SK-N-SH treated with all-trans-retinoic acid at 6 μM for 48 hours (cell line): Measurements from ENCODE around the gene KRT75.

ENCODE experiments used
- BACH2 ChIP-seq: fragments of 250-450 bp; sonication (Bioruptor Pico); IDR thresholded peaks from 2 replicates; pipeline ENCODE4 v1.9.0; 2021; ENCODE audit warnings: mild to moderate bottlenecking, borderline replicate concordance
- CSDC2 ChIP-seq: fragments of 250-450 bp; sonication (Bioruptor Pico); IDR thresholded peaks from 2 replicates; pipeline ENCODE4 v1.5.0; 2020; ENCODE audit warnings: mild to moderate bottlenecking, moderate library complexity
- ESRRG ChIP-seq: fragments of 250-450 bp; sonication (Bioruptor Pico); IDR thresholded peaks from 2 replicates; pipeline ENCODE4 v1.6.1; 2021; ENCODE audit warnings: mild to moderate bottlenecking
- POU6F1 ChIP-seq: fragments of 250-450 bp; sonication (Bioruptor Pico); IDR thresholded peaks from 2 replicates; pipeline ENCODE4 v1.8.0; 2021; ENCODE audit warnings: low read depth, mild to moderate bottlenecking, moderate library complexity, borderline replicate concordance
- PPARA ChIP-seq: fragments of 250-450 bp; sonication (Bioruptor Pico); IDR thresholded peaks from 2 replicates; pipeline ENCODE4 v1.5.0; 2020; ENCODE audit warnings: mild to moderate bottlenecking, borderline replicate concordance
- SNAI2 ChIP-seq: fragments of 250-450 bp; sonication (Bioruptor Pico); IDR thresholded peaks from 2 replicates; pipeline ENCODE4 v1.5.0; 2020; ENCODE audit warnings: mild to moderate bottlenecking, moderate library complexity
- TOX ChIP-seq: fragments of 250-450 bp; sonication (Bioruptor Pico); IDR thresholded peaks from 2 replicates; pipeline ENCODE4 v1.8.0; 2021; ENCODE audit warnings: mild to moderate bottlenecking, moderate library complexity, borderline replicate concordance
- ZC3H10 ChIP-seq: fragments of 250-450 bp; sonication (Bioruptor Pico); IDR thresholded peaks from 2 replicates; pipeline ENCODE4 v1.5.1; 2021; ENCODE audit warnings: mild to moderate bottlenecking, moderate library complexity
- ZFP3 ChIP-seq: fragments of 250-450 bp; sonication (Bioruptor Pico); IDR thresholded peaks from 2 replicates; pipeline ENCODE4 v1.5.0; 2020; ENCODE audit warnings: mild to moderate bottlenecking, moderate library complexity
- ZFP30 ChIP-seq: fragments of 450-650 bp; formaldehyde crosslinking; IDR thresholded peaks from 2 replicates; pipeline ENCODE4 v1.5.0; 2022; ENCODE audit warnings: mild to moderate bottlenecking, moderate library complexity
- ZNF70 ChIP-seq: fragments of 450-650 bp; formaldehyde crosslinking; IDR thresholded peaks from 2 replicates; pipeline ENCODE4 v1.5.0; 2020; ENCODE audit warnings: mild to moderate bottlenecking, moderate library complexity
- ZNF8 ChIP-seq: fragments of 450-650 bp; formaldehyde crosslinking; IDR thresholded peaks from 2 replicates; pipeline ENCODE4 v1.5.0; 2020; ENCODE audit warnings: mild to moderate bottlenecking, moderate library complexity
- TF ChIP-seq, protein P1 (sequence below): fragments of 250-450 bp; sonication (Bioruptor Pico); IDR thresholded peaks from 2 replicates; pipeline ENCODE4 v1.8.0; 2020; ENCODE audit warnings: mild to moderate bottlenecking, moderate library complexity, borderline replicate concordance
- TF ChIP-seq, protein P2 (sequence below): fragments of 250-450 bp; sonication (Bioruptor Pico); IDR thresholded peaks from 2 replicates; pipeline ENCODE4 v1.5.0; 2020; ENCODE audit warnings: mild to moderate bottlenecking, moderate library complexity

GRCh38 chr12:52401926-52402325 is 32.2 kb downstream of the KRT75 start:
- TF ChIP-seq SNAI2 (no peak), TOX (CRISPR knock-in tag) (no peak), ESRRG (CRISPR knock-in tag) (no peak), PPARA (no peak), POU6F1 (no peak), ZNF70 (no peak), CSDC2 (CRISPR knock-in tag) (no peak), ZC3H10 (no peak), ZNF8 (CRISPR knock-in tag) (no peak), ZFP30 (CRISPR knock-in tag) (no peak), BACH2 (CRISPR knock-in tag) (no peak), ZFP3 (CRISPR knock-in tag) (no peak)
- TF ChIP-seq, protein P1, sequence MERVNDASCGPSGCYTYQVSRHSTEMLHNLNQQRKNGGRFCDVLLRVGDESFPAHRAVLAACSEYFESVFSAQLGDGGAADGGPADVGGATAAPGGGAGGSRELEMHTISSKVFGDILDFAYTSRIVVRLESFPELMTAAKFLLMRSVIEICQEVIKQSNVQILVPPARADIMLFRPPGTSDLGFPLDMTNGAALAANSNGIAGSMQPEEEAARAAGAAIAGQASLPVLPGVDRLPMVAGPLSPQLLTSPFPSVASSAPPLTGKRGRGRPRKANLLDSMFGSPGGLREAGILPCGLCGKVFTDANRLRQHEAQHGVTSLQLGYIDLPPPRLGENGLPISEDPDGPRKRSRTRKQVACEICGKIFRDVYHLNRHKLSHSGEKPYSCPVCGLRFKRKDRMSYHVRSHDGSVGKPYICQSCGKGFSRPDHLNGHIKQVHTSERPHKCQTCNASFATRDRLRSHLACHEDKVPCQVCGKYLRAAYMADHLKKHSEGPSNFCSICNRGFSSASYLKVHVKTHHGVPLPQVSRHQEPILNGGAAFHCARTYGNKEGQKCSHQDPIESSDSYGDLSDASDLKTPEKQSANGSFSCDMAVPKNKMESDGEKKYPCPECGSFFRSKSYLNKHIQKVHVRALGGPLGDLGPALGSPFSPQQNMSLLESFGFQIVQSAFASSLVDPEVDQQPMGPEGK (CRISPR knock-in tag) = no peak
- TF ChIP-seq, protein P2, sequence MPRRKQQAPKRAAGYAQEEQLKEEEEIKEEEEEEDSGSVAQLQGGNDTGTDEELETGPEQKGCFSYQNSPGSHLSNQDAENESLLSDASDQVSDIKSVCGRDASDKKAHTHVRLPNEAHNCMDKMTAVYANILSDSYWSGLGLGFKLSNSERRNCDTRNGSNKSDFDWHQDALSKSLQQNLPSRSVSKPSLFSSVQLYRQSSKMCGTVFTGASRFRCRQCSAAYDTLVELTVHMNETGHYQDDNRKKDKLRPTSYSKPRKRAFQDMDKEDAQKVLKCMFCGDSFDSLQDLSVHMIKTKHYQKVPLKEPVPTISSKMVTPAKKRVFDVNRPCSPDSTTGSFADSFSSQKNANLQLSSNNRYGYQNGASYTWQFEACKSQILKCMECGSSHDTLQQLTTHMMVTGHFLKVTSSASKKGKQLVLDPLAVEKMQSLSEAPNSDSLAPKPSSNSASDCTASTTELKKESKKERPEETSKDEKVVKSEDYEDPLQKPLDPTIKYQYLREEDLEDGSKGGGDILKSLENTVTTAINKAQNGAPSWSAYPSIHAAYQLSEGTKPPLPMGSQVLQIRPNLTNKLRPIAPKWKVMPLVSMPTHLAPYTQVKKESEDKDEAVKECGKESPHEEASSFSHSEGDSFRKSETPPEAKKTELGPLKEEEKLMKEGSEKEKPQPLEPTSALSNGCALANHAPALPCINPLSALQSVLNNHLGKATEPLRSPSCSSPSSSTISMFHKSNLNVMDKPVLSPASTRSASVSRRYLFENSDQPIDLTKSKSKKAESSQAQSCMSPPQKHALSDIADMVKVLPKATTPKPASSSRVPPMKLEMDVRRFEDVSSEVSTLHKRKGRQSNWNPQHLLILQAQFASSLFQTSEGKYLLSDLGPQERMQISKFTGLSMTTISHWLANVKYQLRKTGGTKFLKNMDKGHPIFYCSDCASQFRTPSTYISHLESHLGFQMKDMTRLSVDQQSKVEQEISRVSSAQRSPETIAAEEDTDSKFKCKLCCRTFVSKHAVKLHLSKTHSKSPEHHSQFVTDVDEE (CRISPR knock-in tag) = no peak
